ENCODE data around the gene PGLYRP1.

GRCh38 chr19:45996933-45997332, 25.9 kb downstream of the PGLYRP1 start:
- TF ChIP-seq CTCF (IDR thresholded peaks at IDR 0.05) (no peak), EZH2 (IDR thresholded peaks at IDR 0.05) (no peak)

Measured in neural progenitor cell (in vitro differentiated cells).